Measurements from ENCODE around the gene TNFSF8. TPM values are rescaled to one million over a fixed set of nuclear protein-coding genes. Genes with fewer than 3 reads are reported as not detected.

Gene TNFSF8
- total and polyA plus RNA-seq, 2 of the 4 experiments (the other 2 are of a cell fraction), result not detected

DNA sequence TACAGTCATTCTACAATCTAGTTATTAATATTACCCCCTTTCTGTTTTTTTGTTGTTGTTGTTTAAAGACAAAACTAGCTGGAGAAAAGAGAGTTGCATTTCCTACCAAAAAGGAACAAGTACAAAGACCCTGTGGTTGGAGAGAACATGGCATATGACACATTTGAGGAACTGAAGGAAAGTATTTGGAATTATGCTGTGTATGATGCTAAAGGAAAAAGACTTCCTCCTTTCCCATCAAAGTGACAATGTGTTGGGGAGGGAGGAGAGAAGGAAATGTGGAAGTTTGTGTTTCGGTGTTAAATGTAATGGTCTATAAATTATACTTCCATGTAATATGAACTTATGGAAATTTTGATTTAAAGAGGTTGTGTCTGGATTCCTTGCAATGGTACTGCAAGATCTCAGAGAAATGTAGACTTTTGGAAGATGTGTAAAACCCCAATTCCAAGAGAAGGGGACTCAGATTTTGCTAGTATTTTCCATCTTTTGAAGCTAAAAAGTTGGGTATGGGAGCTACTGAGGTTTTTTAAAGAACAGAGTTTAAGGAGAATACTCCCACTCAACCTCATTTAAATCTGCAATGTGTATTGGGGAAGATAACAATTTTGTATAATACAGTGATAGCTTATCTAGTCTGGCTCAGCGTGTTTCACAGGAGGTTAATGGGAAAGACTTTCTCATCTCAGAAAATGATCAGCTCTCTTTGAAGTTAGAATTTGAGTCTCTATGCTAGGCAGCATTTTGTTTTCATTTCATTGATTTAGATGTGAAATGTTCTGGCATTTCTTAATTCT, 15.4 kb upstream of the TNFSF8 start:
- CTCF ChIA-PET, result interaction anchor here (0.7 kb wide), 1 partner anchor 528 kb away, joined by 3 read pairs; no protein-coding TSS in a partner anchor
- H2BK5ac ChIP-seq (ENCODE audit: low read depth, low read length, poor library complexity, severe bottlenecking), result no peak overlapping the region

More for the DNA sequence above, 15.4 kb upstream of the TNFSF8 start:
- Histone ChIP-seq H3K27me3 (ENCODE audit: control insufficient read depth, insufficient read depth, low read length) (peaks cover 17% of the 10 kb centered on the region), H2BK15ac (ENCODE audit: low read depth, low read length) (no peak overlapping the region), H4K5ac (ENCODE audit: low read depth, low read length) (no peak overlapping the region), H4K20me1 (ENCODE audit: insufficient read depth, low read length) (no peaks in the 10 kb centered on the region), H3K4me2 (ENCODE audit: low read depth, low read length) (no peak overlapping the region), H2AK5ac (ENCODE audit: low read depth, low read length) (no peak overlapping the region), H4K91ac (ENCODE audit: insufficient read depth, low read depth, low read length) (no peak overlapping the region), H3K56ac (ENCODE audit: extremely low read depth, insufficient read depth, low read length) (no peak overlapping the region), H3K9me3 (ENCODE audit: control insufficient read depth, insufficient read depth, low read length) (no peaks in the 10 kb centered on the region), H3K14ac (replicated peaks; ENCODE audit: low read depth, low read length) (no peak overlapping the region), H2AK9ac (replicated peaks; ENCODE audit: low read depth, low read length, poor library complexity) (no peak overlapping the region), H3K9me1 (ENCODE audit: insufficient read depth, low read length) (no peaks in the 10 kb centered on the region), H3K79me1 (ENCODE audit: low read depth in 1 of 2, low read length in 2 of 2) (no peaks in the 10 kb centered on the region), H2BK120ac (ENCODE audit: low read depth, low read length) (no peak overlapping the region), H3K4me1 (ENCODE audit: control insufficient read depth, insufficient read depth, low read length) (no peaks in the 10 kb centered on the region), H2BK20ac (ENCODE audit: low read depth, low read length) (no peak overlapping the region), H3K27ac (ENCODE audit: insufficient read depth, low read length) (no peak overlapping the region), H3K4me3 (ENCODE audit: insufficient read depth, low read depth, low read length) (no peak overlapping the region), H3K4ac (ENCODE audit: low read depth, low read length) (no peak overlapping the region), H3K18ac (ENCODE audit: low read depth, low read length) (no peak overlapping the region), H3K23ac (ENCODE audit: low read depth, low read length) (no peak overlapping the region), H3K9ac (ENCODE audit: low read depth, low read length) (no peak overlapping the region), H2AFZ (replicated peaks; ENCODE audit: low read length, poor library complexity) (no peak overlapping the region), H3K36me3 (ENCODE audit: control insufficient read depth, insufficient read depth, low read length) (no peaks in the 10 kb centered on the region), H4K8ac (ENCODE audit: low read depth in 2 of 2, low read length in 2 of 2) (no peak overlapping the region)
- no peak for TF ChIP-seq MXI1 (IDR thresholded peaks at IDR 0.05; ENCODE audit: borderline replicate concordance, low read depth, low read length)
- TF ChIP-seq BHLHE40 (IDR thresholded peaks at IDR 0.05; ENCODE audit: low read depth, low read length), result no peak
- TF ChIP-seq RAD21 (IDR thresholded peaks at IDR 0.05; ENCODE audit: low read length), result no peak
- TF ChIP-seq CEBPB (IDR thresholded peaks at IDR 0.05; ENCODE audit: low read depth, low read length), result no peak
- no peak for TF ChIP-seq SMC3 (IDR thresholded peaks at IDR 0.05; ENCODE audit: low read depth, low read length)
- TF ChIP-seq POLR2A (IDR thresholded peaks at IDR 0.05; ENCODE audit: low read depth, low read length), result no peak
- no CpG with 5 or more reads among the region's 2 CpGs for WGBS, 2 experiments (ENCODE audit: extremely low coverage in 2 of 2, insufficient read length in 1 of 2)
- POLR2A ChIA-PET (ENCODE audit: unreplicated experiment), result no interaction called here
- ATAC-seq (ENCODE audit: low read depth) (no peak), DNase-seq (no peak)
- in situ Hi-C loops (cut with MboI; ENCODE audit: low sequenced_read_pairs), result no loop called here
- dilution Hi-C loops (cut with HindIII; ENCODE audit: low sequenced_read_pairs, unreplicated experiment), result no loop called here
- intact Hi-C loops (cut with micrococcal nuclease), result no loop called here
- no TSS peak for BruUV-seq (replicated peaks)

Data from IMR-90 (cell line).